HG03066 (cell line): ENCODE measurements around the gene MYL12B.
"Not testable (repeated sequence)": the region's sequence is repeated elsewhere in the genome, so short reads cannot be mapped to it uniquely, and the experiment has no call there.

ENCODE experiments used
- ATAC-seq: cut with Tn5 transposase; IDR thresholded peaks from one replicate; pipeline ENCODE4 v1.9.1; 2021; ENCODE audit warnings: low read depth; ENCODE audit not compliant: unreplicated experiment

Gene MYL12B

GRCh38 chr18:3260995-3261372 lies 949 bp upstream of the MYL12B start:
- no peak for ATAC-seq

GRCh38 chr18:3262234-3263131 lies 550 bp downstream of the MYL12B start:
- peak; percentile 32 for ATAC-seq

GRCh38 chr18:3263132-3263700 lies 1.3 kb downstream of the MYL12B start:
- no peak for ATAC-seq

DNA sequence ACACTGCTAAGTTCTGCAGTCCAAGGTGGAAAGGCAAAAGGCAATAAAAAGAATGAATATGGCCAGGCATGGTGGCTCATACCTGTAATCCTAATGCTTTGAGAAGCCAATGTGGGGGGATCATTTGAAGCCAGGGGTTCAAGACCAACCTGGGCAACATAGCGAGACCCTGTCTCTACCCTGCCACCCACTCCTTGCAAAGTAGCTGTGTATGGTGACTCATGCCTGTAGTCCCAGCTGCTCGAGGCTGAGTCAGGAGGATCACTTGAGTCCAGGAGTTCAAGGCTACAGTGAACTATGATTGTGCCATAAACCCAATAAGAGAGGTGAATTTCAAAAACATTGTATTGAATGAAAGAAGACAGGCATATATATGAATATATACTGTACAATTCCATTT lies 2.4 kb downstream of the MYL12B start:
- ATAC-seq, result no peak

- ATAC-seq, result no peak
Observed at GRCh38 chr18:3265564-3266033, 3.7 kb downstream of the MYL12B start.

DNA sequence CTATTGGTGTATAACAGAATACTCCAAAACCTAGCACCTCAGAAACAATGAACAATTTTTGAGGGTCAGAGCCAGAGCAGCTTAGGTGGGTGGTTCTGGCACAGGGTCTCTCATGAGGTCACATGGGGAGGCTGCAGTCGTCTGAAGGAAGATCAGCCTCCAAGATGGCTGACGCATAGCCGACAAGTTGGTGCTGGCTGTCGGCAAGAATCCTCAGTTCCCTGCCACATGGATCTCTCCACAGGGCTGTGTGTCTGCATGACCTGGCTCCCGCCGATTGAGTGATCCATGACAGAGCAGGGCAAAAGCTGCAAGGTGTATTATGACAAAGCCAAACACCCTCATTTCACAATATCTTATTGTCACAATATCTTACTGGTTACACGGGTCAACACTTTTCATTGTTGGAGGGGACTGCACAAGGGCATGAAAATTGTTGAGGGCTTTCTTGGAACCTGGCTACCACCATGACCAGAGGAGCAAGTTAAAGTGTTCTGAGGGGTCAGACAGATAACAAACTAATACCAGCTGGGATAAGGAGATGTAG lies 4.2 kb downstream of the MYL12B start:
- ATAC-seq, result no peak

GRCh38 chr18:3268306-3268705 lies 6.4 kb downstream of the MYL12B start:
- no peak for ATAC-seq

- ATAC-seq, result no peak
Observed at GRCh38 chr18:3269241-3269913, 7.4 kb downstream of the MYL12B start.

DNA sequence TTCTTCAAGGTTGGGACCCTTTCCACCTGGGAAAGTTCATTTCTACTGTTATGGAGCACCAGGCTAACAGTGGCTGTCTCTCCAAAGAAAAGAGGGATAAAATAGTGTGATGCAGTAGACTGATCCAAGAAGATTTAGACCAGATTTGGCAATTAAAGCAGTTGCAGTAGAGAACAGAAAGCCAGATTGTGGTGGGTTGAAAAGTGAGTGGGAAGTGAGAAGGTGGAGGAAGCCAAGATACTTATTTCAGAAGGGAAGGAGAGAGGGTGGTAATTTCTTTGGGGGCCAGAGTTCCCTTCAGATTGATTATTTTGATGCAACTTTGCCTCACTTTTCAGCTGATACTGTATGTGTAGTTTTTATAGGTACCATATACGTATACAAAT lies 8.0 kb downstream of the MYL12B start:
- ATAC-seq, result no peak

- ATAC-seq, result no peak
Observed at GRCh38 chr18:3273042-3273441, 11.1 kb downstream of the MYL12B start.

GRCh38 chr18:3277643-3278213 lies 15.8 kb downstream of the MYL12B start:
- not testable (repeated sequence) for ATAC-seq

GRCh38 chr18:3279201-3280185 lies 17.6 kb downstream of the MYL12B start:
- peak; percentile 82 for ATAC-seq

- no peak for ATAC-seq
Observed at GRCh38 chr18:3281456-3282400, 19.8 kb downstream of the MYL12B start.

GRCh38 chr18:3283253-3283863 lies 21.4 kb downstream of the MYL12B start:
- no peak for ATAC-seq

DNA sequence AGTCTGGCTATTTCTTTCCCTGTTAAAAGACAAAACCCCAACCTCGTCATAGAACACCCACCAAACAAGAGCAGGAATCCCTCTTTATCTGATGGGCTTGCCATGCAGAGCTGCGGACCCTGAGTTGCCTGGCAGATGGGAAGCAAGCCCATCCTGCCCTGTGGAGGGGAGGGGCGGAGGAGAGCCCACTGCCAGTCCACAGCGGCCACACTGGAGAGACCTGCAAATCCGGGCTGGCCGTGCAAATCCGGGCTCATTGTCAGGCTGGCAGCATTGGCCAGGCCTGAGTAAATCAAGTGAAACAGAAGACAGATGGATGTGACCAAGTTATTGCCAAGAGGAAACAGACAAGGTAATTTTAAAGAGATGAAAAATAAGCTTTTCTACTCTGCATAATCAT lies 22.0 kb downstream of the MYL12B start:
- ATAC-seq, result no peak

GRCh38 chr18:3284501-3284900 lies 22.6 kb downstream of the MYL12B start:
- no peak for ATAC-seq

DNA sequence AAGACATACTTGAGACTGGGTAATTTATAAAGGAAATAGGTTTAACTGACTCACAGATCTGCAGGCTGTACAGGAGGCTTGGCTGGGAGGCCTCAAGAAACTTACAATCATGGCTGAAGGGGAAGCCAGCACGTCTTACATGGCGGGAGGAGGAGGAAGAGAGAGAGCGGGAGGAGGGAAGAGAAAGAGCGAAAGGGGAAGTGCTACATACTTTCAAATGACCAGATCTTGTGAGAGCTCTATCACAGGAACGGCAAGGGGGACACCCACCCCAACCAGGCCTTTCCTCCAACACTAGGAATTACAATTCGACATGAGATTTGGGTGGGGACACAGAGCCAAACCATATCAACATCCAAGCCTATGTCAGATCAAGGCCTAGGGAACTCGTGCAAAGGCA lies 24.2 kb downstream of the MYL12B start:
- no peak for ATAC-seq
